HCT116 (cell line): Measurements from ENCODE around the gene LEMD3. TPM values are rescaled to one million over a fixed set of nuclear protein-coding genes. Genes with fewer than 3 reads are reported as not detected.

Source experiments
- ATAC-seq: fragments of 200-7000 bp; cut with Tn5 transposase; 2 replicates; pipeline ENCODE4 v1.9.1; 2020; ENCODE audit warnings: mild to moderate bottlenecking, moderate library complexity
- BruUV-seq: library from RNA; stranded (reverse); fragments of 400-500 nt; replicated peaks from 2 replicates; lab custom pipeline; 2021; lab: Mats Ljungman, UMichigan
- CTCF ChIA-PET: fragments of 300-600 bp; sonication (Branson Sonifier 250); formaldehyde crosslinking; loops from one replicate; lab custom pipeline; 2021; ENCODE audit warnings: antibody characterized with exemption; lab: Charles Lee
- POLR2A ChIA-PET: fragments of 300-600, 350-600 bp; sonication (Branson Sonifier 250); formaldehyde crosslinking; loops from one replicate; lab custom pipeline; 2021; ENCODE audit warnings: antibody characterized with exemption; lab: Charles Lee
- RAD21 ChIA-PET, 2 experiments: fragments of 300-600 bp; sonication (Branson Sonifier 250); formaldehyde crosslinking; loops; one replicate each; lab custom pipeline; 2023; ENCODE audit warnings: low total read pairs in 2 of 2; ENCODE audit not compliant: uncharacterized antibody in 2 of 2, unreplicated experiment in 2 of 2, low non-redundant PET in 1 of 2; lab: Charles Lee
- DNase-seq: peaks from one replicate; pipeline ENCODE4 v3.0.0-alpha.2; 2010; ENCODE audit warnings: low read depth, low spot score
- H2AFZ ChIP-seq: fragments of 200-600 bp; shearing (Covaris generic), sonication (generic); 2 replicates; pipeline ENCODE4 v1.6.1; 2017; ENCODE audit warnings: low read depth, mixed run types, mixed read lengths, antibody characterized with exemption, low read length; ENCODE audit not compliant: poor library complexity, severe bottlenecking
- H3K27ac ChIP-seq: 2 replicates; pipeline ENCODE4 v1.5.1; 2012; ENCODE audit warnings: low read depth, low read length
- H3K27me3 ChIP-seq: fragments of 200-600 bp; sonication (generic); 2 replicates; pipeline ENCODE4 v1.6.1; 2016; ENCODE audit warnings: mixed run types, low read length, mixed read lengths; ENCODE audit not compliant: insufficient read depth
- H3K36me3 ChIP-seq, 2 experiments: fragments of 200-500 bp in 1 of 2; fragments of 200-600 bp in 1 of 2; sonication (Bioruptor generic) in 1 of 2; sonication (generic) in 1 of 2; 2 replicates each; pipeline versions ENCODE4 v1.5.1 to v1.6.1; 2014 to 2016; ENCODE audit warnings: low read length in 2 of 2, inconsistent platforms in 1 of 2, mixed read lengths in 1 of 2, mixed run types in 1 of 2; ENCODE audit not compliant: insufficient read depth in 2 of 2, control insufficient read depth in 1 of 2
- H3K4me1 ChIP-seq, 2 experiments: fragments of 200-600 bp in 1 of 2; sonication (generic) in 1 of 2; 2 replicates each; pipeline versions ENCODE4 v1.5.1 to v1.6.1; 2012 to 2017; ENCODE audit warnings: low read length in 2 of 2, inconsistent platforms in 1 of 2, mild to moderate bottlenecking in 1 of 2, mixed read lengths in 1 of 2, mixed run types in 1 of 2, moderate library complexity in 1 of 2; ENCODE audit not compliant: insufficient read depth in 2 of 2, control insufficient read depth in 1 of 2
- H3K4me2 ChIP-seq: fragments of 200-600 bp; sonication (generic); 2 replicates; pipeline ENCODE4 v1.6.1; 2017; ENCODE audit warnings: mixed run types, low read length, mixed read lengths
- H3K4me3 ChIP-seq, 2 experiments: fragments of 200-600 bp in 1 of 2; sonication (generic) in 1 of 2; replicated peaks in 1 of 2; 2 replicates each; pipeline ENCODE4 v1.5.1; 2011 to 2016; ENCODE audit warnings: low read length in 2 of 2, control low read depth in 1 of 2, low read depth in 1 of 2, mild to moderate bottlenecking in 1 of 2, mixed read lengths in 1 of 2, mixed run types in 1 of 2
- H3K79me2 ChIP-seq: fragments of 200-600 bp; sonication (generic); 2 replicates; pipeline ENCODE4 v1.6.1; 2017; ENCODE audit warnings: mild to moderate bottlenecking, mixed run types, low read length, moderate library complexity, mixed read lengths; ENCODE audit not compliant: insufficient read depth
- H3K9ac ChIP-seq: fragments of 200-600 bp; sonication (generic); 2 replicates; pipeline ENCODE4 v1.6.1; 2016; ENCODE audit warnings: low read length, mixed read lengths
- H3K9me2 ChIP-seq: fragments of 200-600 bp; sonication (generic), shearing (Covaris generic); 2 replicates; pipeline ENCODE4 v1.6.1; 2017; ENCODE audit warnings: mixed run types, mild to moderate bottlenecking, moderate library complexity; ENCODE audit not compliant: insufficient read depth
- H3K9me3 ChIP-seq, 2 experiments: fragments of 200-500 bp in 1 of 2; fragments of 200-600 bp in 1 of 2; sonication (Bioruptor generic) in 1 of 2; sonication (generic) in 1 of 2; 2 replicates each; pipeline ENCODE4 v1.6.1; 2014 to 2017; ENCODE audit warnings: low read length in 2 of 2, mixed read lengths in 2 of 2, inconsistent platforms in 1 of 2, low read depth in 1 of 2, mild to moderate bottlenecking in 1 of 2, mixed run types in 1 of 2, moderate library complexity in 1 of 2; ENCODE audit not compliant: control insufficient read depth in 1 of 2, insufficient read depth in 1 of 2
- H4K20me1 ChIP-seq: fragments of 200-600 bp; sonication (generic), shearing (Covaris generic); 2 replicates; pipeline ENCODE4 v1.6.1; 2017; ENCODE audit warnings: mixed run types, mild to moderate bottlenecking, moderate library complexity; ENCODE audit not compliant: insufficient read depth
- CBX3 ChIP-seq: IDR thresholded peaks from 2 replicates; pipeline ENCODE4 v1.6.1; 2012; ENCODE audit warnings: low read depth
- CEBPB ChIP-seq: IDR thresholded peaks from 2 replicates; pipeline ENCODE4 v1.6.1; 2012; ENCODE audit warnings: low read depth
- YY1 ChIP-seq: IDR thresholded peaks from 2 replicates; pipeline ENCODE4 v1.6.1; 2011; ENCODE audit warnings: low read length, low read depth, moderate library complexity, mild to moderate bottlenecking; ENCODE audit not compliant: insufficient replicate concordance; ENCODE audit errors: extremely low read depth
- intact Hi-C: fragments of 100-400 bp; cut with micrococcal nuclease; formaldehyde crosslinking; loops from 2 replicates; pipeline ENCODE4 v1.10.0; 2022
- total RNA-seq: library from RNA; stranded (reverse); gene quantifications from one replicate; pipeline ENCODE4 v1.2.1, GENCODE V29; 2021; ENCODE audit not compliant: unreplicated experiment
- TF ChIP-seq, protein P1 (sequence below): IDR thresholded peaks from 2 replicates; pipeline ENCODE4 v1.6.1; 2012
- TF ChIP-seq, protein P2 (sequence below), 3 experiments: fragments of 200-600 bp in 1 of 3; sonication (generic) in 1 of 3; IDR thresholded peaks in 2 of 3; conservative IDR thresholded peaks in 1 of 3; 2 replicates each; pipeline ENCODE4 v1.5.1; 2012 to 2017; ENCODE audit warnings: low read depth in 2 of 3, low read length in 2 of 3, antibody characterized with exemption in 1 of 3, borderline replicate concordance in 1 of 3, control low read depth in 1 of 3, mild to moderate bottlenecking in 1 of 3, mixed read lengths in 1 of 3, mixed run types in 1 of 3, moderate library complexity in 1 of 3; ENCODE audit not compliant: insufficient read depth in 1 of 3

The LEMD3 gene
- total RNA-seq, 1 experiment from 2014 or later, result 28.7 TPM

DNA sequence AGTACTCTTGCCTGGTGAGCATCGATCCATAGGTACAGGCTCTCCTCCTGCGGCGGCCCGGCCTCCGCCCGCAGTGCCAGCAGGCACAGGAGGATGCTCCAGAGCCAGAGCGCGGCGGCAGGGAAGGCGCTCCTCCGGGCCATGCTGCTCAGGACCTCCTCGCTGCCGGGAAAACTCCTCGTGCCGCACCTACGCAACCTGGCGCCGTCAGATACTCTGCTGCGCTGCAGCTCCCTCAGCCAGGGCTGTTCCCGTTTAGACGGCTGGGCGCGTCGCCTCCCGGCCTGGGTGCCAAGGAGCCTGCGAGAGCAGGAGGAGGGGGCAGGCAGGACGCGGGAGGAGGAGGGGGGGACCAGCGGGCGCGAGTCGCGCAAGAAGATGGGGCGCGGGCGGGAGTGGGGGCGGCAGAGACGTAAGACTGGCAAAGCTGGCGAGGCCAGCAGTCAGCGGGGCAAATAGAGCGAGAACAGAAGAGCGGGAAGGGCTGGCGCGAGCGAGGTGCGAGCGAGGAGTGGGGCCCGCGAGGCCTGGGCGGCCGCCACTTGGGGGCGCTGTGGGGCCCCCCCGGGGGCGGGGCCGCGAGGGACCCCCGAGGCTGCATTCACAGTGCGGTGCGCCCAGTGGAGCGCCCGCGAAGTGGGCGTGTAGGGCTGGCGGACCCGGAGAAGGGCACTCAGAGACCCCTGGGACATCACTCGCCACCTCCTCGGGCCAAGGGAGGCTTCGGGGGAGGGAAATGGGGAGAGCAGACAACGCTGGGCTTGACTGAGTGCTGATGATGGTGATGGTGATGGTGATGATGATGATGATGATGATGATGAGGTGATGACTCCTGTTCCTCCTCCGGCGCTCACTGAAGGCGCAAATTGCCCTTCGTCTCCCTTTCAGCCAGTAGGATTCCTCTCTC, 48.1 kb upstream of the LEMD3 start, which contains the start of gene WIF1:
Gene WIF1 (minus strand): TSS at position 257 of the 907 bp plus-strand sequence. CDS start 114 bp downstream, at position 143.
- Histone ChIP-seq H3K4me1 (no peaks in the 10 kb centered on the region), H3K79me2 (no peaks in the 10 kb centered on the region), H3K9me2 (no peaks in the 10 kb centered on the region), H3K9me3 (no peaks in the 10 kb centered on the region), H3K9ac (no peak within 1 kb of the TSS), H2AFZ (no peak within 1 kb of the TSS), H3K4me2 (no peak within 1 kb of the TSS), H3K27ac (no peak within 1 kb of the TSS), H3K36me3 (no peaks in the 10 kb centered on the region), H3K4me3 (no peak within 1 kb of the TSS), H4K20me1 (no peaks in the 10 kb centered on the region), H3K27me3 (peaks cover 34% of the 10 kb centered on the region)
- intact Hi-C loops, result loop anchor here (5.0 kb wide), 1 partner anchor 319 kb away; no protein-coding TSS in a partner anchor
- ChIA-PET CTCF (interaction anchor here (1.0 kb wide), 1 partner anchor 14 kb away, joined by 3 read pairs; no protein-coding TSS in a partner anchor), POLR2A (no interaction called here), RAD21 (no interaction called here)
- 0 out of 2 replicates have a peak, but pooled peaks have one; percentile 38 for ATAC-seq
- TF ChIP-seq, protein P1, sequence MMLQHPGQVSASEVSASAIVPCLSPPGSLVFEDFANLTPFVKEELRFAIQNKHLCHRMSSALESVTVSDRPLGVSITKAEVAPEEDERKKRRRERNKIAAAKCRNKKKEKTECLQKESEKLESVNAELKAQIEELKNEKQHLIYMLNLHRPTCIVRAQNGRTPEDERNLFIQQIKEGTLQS, result no peak
- TF ChIP-seq, protein P2, sequence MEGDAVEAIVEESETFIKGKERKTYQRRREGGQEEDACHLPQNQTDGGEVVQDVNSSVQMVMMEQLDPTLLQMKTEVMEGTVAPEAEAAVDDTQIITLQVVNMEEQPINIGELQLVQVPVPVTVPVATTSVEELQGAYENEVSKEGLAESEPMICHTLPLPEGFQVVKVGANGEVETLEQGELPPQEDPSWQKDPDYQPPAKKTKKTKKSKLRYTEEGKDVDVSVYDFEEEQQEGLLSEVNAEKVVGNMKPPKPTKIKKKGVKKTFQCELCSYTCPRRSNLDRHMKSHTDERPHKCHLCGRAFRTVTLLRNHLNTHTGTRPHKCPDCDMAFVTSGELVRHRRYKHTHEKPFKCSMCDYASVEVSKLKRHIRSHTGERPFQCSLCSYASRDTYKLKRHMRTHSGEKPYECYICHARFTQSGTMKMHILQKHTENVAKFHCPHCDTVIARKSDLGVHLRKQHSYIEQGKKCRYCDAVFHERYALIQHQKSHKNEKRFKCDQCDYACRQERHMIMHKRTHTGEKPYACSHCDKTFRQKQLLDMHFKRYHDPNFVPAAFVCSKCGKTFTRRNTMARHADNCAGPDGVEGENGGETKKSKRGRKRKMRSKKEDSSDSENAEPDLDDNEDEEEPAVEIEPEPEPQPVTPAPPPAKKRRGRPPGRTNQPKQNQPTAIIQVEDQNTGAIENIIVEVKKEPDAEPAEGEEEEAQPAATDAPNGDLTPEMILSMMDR (IDR thresholded peaks at IDR 0.05 in 2 of 3, conservative IDR thresholded peaks at IDR 0.05 in 1 of 3; ENCODE audit: borderline replicate concordance in 1 of 3, insufficient read depth in 1 of 3, low read depth in 2 of 3, low read length in 2 of 3), result peak in 2 of 3 experiments; percentile 26 to 44; a peak in 3 of 6 replicates
- no TSS peak for BruUV-seq
- no peak for DNase-seq

DNA sequence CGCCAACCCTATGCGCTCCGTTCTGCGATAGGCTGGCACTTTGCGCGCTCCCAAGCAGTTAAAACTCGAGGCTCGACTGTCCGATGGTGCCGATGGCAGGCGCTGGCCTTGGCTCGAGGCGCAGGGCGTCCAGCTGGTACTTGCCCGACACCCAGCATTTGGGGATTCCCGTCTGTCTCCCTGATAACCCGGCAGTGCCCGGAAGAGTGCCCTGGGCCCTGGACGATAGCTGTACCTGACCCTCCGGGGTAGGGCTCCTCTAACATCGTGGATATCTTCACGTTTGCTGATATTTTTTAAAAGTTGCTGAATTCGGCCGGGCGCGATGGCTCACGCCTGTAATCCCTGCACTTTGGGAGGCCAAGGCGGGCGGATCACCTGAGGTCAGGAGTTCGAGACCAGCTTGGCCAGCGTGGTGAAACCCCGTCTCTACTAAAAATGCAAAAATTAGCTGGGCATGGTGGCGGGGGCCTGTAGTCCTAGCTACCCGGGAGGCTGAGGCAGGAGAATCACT, 47.4 kb upstream of the LEMD3 start:
- no peak for TF ChIP-seq CBX3
- TF ChIP-seq CEBPB, result no peak
- TF ChIP-seq, protein P1, result no peak
- TF ChIP-seq, protein P2 (IDR thresholded peaks at IDR 0.05 in 2 of 3, conservative IDR thresholded peaks at IDR 0.05 in 1 of 3; ENCODE audit: borderline replicate concordance in 1 of 3, insufficient read depth in 1 of 3, low read depth in 2 of 3, low read length in 2 of 3), result no peak
- no peak for TF ChIP-seq YY1
- Histone ChIP-seq H3K9me3 (no peaks in the 10 kb centered on the region), H3K27me3 (peaks cover 37% of the 10 kb centered on the region), H2AFZ (no peak overlapping the region), H3K79me2 (no peaks in the 10 kb centered on the region), H3K4me3 (no peak overlapping the region), H3K36me3 (no peaks in the 10 kb centered on the region), H3K9me2 (no peaks in the 10 kb centered on the region), H3K4me1 (no peaks in the 10 kb centered on the region), H4K20me1 (no peaks in the 10 kb centered on the region), H3K4me2 (no peak overlapping the region), H3K27ac (no peak overlapping the region), H3K9ac (no peak overlapping the region)
- ATAC-seq (no peak), DNase-seq (no peak)
- intact Hi-C loops, result loop anchor here (5.0 kb wide), 1 partner anchor 320 kb away; no protein-coding TSS in a partner anchor
- ChIA-PET CTCF (interaction anchor here (1.6 kb wide), 2 partner anchors 228 to 230 kb away, joined by 3 to 7 read pairs; no protein-coding TSS in a partner anchor), RAD21 (no interaction called here), POLR2A (no interaction called here)
- no TSS peak for BruUV-seq
